Activated CD4-positive, CD25-positive, alpha-beta regulatory T cell treated with anti-CD3 and anti-CD28 coated beads, Interleukin-2, amount 50 U/mL, for 24 hours (primary cell): ENCODE results near the gene PRKN.

Source experiments
- ATAC-seq, 2 donors: fragments of 150-1000 bp; cut with Tn5 transposase; one replicate each; pipeline ENCODE4 v1.10.0; 2021; ENCODE audit warnings: mild to moderate bottlenecking in 1 of 2, moderate library complexity in 1 of 2

PRKN gene

DNA sequence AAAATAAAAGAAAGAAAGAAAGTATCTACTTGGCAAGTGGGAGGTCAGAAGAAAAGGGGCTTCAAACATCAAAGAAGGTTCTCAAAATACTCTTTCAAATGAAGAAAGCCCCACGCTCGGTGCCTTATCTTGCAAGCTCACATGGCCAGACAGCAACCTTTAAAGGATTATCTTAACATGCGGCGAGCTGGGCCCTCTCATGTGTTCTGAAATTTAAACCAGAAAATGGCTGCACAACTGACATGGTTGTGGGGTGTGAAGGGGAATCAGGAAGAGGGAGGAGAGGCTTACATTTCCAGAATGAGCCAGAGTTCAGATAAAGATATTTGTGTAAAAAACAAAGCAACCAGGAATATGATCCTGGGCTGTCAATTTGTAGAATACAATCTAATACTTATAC lies 363.1 kb downstream of the PRKN start:
- ATAC-seq: no peak

DNA sequence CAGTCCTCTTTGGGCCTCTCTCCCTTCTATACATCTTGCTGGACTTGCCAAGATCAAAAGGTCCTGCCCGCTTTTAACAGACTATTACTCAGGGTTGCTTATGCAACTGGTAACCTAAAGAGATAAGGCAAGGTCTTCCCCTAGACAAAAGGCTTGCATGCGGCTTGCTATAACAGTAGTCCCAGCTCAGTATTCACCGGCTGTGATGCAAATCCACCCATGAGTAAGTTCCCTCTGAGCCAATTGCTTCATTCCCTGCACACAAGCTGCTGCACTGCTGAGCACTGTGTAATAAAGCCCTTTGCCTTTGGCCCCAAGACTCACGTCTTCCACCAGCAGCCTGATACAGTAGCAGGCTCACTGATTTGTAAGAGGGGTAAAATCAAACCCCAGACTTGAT lies 363.8 kb downstream of the PRKN start:
- no peak for ATAC-seq

DNA sequence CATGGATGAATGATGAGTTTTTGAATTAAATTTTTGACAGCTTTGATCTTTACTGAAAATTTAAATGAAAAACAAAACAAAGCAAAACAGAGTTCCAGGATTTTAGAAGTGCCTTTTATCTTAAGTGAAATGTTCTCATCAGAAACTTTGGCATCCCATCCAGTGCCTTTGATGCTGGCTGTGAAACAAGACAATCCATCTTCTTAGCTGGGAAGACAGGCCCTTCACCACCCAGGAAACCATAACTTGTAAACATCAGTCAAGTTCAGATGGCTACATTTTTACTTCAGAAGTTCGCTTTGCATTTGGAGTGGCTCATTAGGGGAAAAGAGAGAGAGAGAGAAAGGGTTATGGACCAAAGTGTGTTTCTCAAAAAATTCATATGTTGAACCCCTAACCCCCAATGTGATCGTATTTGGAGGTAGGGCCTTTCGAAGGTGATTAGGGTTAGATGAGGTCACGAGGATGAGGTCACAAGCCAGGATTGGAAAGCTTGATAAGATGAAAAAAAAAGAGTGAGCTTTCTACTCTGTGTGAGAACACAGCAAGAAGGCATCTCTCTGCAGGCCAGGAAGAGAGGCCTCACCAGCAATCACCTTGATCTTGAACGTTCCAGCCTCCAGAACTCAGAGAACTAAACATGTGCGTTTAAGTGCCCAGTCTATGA lies 366.5 kb downstream of the PRKN start:
- ATAC-seq: no peak

DNA sequence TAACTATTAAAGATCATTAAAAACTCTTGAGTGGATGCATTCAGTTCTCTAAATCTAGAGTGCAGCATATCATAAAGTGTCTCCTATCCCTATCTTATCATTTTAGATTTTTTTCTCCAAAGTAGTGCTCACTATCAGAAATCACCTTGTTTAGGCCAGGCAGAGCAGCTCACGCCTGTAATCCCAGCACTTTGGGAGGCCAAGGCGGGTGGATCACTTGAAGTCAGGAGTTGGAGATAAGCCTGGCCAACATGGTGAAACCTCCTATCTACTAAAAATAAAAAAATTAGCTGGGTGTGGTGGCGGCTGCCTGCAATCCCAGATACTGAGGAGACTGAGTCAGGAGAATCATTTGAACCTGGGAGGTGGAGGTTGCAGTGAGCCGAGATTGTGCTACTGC lies 368.9 kb downstream of the PRKN start:
- no peak for ATAC-seq

DNA sequence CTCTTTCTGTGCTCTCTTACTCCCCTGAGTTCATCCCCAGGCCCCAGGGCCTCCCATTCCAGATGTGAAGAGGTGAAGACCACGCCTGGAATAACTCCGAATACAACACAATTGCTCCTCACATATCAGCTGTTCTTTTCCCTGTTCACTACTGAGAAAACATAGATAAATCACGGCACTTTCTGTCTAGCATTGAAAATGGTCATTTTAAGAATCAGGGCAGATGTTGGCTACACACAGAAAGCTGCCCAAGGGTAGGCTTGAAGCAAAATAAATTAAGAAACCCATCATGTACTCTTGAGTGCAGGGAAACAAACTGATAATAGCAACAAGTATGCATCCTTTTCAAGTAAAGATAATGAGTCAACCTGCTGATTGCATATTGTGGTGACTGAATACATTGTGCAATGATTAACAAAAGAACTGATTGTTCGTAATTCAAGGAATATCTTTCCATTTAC lies 382.5 kb downstream of the PRKN start:
- ATAC-seq: no peak

DNA sequence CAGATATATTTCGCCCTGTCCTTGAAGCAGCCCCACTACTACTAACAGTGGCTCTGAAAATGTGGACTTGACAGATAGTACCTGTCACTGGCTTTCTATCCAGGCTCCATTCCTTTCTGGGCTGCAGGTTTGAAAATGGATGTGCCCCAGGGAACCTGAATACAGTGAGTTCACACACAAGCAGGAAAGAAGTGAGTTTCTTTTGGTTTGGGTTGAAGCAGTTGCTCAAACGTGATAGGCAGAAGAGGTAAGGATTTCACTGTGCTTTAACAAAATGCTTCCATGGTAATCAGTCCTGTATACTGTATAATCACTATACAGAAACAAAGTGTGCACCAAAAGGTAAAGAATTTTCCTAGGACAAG lies 382.9 kb downstream of the PRKN start:
- no peak for ATAC-seq

DNA sequence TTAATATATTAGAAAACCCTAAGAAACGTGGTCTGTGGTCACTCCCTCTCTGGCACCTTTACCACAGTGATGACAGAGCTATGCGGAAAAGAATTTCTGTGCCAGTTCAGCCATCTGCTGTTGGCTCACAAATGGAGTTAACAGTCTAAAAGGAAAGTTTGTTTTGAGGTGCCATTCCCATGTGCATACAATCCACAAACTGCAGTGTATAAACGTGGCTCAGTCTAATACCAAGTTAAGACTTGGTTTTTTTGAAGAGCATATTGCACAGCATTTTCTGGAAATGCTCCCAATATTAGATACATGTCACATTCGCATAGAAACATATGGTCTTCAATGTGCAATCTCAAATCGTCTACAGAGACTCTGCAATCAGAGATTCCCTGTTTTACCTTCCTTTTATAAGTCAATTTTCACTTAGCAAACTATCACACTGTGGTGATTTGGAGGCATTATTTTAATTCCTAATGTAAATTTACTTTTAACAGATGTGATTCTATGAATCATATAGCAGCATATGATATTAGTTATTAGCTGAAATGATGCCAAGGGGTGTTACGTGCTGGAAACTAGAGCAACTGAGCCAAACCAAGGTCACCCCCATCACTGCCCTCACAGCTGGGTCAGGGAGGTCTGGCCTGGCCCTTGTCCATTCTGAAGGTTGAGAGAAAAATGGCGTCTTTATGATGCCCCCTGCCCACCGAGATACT lies 383.5 kb downstream of the PRKN start:
- no peak for ATAC-seq

DNA sequence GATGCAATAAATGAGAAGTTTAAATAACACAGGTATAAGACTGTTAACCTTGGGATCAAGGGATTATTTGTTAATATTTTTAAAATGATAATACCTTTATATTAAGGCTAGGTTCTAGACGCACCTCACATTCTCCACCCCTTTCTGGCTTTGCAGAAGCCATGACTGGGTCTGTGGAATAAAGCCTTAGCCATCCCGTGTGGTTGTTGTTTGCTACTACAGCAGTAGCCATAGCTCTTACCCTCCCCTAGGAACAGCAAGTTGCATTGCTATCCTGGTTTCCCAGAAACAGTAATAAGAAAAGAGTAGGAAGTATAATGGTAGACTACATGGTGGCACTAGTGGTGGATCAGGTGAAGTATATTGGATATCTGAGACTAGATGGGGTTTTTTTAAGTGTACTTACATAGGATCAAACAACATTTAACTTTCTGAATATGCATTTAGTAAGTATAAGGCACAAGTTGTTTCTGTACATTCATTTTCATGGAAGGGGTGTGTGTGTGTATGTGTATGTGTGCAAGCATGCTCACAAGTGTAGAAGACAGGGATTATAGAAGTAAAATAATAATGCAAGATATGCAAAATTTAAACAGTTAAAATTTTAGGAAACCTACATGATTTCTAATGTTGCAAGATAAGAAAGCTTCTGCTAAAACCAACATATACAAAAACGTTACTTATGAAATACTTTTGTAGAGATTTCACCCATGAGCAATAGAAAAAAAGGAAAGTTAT lies 384.2 kb downstream of the PRKN start:
- ATAC-seq: no peak

DNA sequence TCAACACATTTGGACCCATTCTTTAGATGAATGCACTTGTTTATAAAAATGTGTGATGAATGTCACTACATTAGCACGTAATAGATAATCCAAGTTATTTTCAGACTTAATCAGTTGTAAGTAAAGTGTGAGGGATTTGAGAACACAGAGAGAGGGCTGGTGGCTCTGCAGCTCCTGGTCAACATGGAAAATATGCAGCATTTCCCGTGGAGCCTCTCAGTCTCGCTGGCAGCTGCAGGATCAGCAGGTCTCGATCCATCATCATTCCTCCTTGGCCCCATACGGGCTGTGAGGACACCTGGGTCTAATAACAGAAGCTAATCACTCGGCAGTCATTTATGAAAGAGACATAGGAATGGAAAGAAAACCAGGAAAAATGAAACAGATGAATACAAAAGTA lies 390.2 kb downstream of the PRKN start:
- no peak for ATAC-seq

DNA sequence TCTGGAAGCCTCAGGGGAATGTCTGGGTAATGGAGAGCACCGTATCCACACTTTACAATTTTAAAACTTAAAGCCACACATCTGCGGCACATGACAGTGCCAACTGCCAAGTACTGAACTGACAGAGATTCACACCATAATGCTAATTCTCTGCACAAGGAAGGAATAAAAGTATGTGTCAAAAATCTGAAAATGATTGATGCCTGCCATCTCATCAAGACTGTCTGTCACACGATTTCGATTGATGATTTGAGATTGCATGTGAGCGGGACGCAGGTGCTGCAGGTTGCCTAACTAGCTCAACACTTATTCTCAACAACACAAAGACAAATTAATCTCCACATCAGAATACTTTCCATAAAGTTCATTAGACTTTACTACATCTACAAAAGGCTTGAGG lies 391.2 kb downstream of the PRKN start:
- no peak for ATAC-seq

DNA sequence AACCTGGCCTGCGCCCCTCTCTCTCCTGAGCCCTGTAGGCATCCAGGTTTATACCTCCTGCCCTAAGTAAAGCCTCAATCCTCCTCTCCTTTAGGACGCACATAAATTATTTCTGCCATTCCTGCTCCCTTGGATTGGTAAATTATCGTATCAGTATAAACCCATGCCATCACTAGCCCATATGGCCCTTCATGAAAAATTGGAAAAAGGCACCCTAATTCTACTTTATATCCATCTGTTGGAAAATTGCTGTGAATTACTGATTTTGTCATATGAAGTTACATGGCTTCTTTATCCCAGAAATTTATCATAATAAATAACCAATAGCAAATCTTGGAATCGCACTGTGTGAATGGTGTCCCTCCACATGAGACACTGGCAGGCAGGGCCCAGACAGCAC lies 395.2 kb downstream of the PRKN start:
- no peak for ATAC-seq

DNA sequence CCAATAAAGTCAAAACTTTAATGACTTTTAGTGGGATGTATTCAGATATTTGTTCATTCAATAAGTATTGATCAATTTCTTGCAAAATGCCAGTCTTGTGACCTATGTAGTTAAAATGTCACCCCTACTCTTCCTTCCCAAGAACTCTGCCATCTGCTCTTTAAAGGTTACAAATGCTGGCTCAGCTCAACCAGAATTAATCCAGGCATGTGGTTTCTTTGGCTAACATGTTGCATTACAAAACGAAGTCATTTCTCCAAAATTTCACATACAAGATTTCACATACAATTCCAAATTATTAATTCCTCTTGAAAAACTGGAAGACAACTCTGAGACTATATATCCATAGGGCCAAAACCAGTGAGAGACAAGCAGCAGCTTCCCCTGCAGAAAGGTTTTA lies 395.7 kb downstream of the PRKN start:
- no peak for ATAC-seq

DNA sequence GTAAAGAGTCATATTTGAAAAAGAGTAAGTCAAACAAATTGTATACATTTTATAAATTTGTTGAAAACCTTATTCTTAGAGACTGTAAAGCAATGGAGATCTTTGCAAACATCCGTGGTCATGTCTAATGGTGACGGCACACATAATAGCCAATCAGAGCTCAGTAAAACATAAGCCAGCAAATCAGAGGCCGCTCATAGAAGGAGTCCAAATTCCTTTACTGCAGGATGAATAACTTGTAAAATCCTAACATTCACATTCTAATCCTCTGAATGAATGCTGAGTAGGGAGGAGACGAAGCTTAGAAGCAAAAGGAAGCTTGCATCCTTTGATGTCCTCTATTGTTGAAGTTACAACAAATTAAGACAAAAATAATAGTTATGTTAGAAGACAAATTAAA lies 401.7 kb downstream of the PRKN start:
- ATAC-seq: no peak

DNA sequence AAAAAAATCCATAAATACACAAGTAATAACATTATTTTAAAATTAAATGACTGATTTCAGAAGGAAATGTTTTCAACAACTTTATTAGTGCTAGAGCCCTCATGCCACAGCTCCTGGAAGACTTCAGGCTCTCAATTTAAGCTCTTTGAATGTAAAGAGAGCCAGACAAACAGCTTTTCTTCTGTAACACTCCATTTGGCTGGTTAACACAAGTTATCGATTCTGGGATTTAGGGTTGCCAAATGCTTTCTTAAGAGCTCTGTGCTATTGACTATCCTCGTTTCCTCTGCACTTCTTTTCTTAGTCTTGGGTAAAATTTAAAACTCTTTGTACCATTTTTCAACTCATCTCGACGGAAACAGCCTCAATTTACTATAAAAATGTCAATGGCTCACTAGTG lies 402.5 kb downstream of the PRKN start:
- ATAC-seq: no peak

DNA sequence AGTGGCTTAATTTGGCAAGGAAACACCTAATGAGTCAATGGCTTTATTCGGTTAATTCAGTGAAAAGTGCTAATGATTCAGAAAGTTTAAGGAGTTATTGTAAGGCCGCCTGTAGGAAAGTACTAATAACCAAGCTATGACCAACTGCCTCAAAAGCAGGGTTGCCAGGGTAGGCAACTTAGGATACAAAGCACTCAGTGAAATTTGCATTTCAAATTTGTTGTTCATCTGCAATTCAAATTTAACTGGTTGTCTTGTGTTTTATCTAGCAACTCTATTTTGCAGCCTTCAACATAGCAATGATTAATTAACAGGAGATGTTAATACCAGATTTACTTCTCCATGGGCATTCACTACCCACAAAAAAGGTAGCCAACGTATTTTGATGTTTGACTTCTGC lies 412.3 kb downstream of the PRKN start:
- no peak for ATAC-seq

DNA sequence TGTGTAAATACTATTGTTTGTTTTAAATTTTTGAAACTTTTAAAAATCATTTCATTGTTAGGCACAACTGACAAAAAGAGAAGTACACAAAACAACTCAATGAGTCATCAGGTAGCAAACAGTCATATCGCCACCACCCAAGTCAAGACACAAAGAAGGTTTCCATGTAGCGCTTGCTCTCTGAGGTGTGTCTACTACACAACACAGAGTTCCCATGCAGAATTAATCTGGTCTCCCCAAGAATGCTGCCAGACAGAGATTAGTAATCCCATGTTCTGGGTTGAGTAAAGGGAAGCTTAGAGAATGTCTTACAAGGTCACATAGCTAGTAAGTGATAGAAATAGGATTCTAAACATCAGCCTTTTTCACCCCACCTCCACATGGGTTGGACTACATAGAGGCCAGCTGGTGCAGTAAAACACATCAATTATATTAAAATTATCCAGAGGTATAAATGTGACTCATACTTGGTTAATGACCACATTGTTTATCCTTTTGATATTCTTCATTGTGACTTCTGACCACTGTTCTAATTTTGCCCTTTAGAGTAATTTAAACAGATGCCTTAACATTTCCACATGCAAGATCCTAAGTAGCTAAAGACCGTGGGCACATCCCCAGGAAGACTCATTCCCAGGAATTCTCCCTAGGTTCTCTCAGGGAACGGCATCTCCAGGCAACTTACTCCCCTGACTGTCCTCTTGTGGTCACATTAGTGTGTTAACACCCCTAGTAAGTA lies 413.5 kb downstream of the PRKN start:
- no peak for ATAC-seq

DNA sequence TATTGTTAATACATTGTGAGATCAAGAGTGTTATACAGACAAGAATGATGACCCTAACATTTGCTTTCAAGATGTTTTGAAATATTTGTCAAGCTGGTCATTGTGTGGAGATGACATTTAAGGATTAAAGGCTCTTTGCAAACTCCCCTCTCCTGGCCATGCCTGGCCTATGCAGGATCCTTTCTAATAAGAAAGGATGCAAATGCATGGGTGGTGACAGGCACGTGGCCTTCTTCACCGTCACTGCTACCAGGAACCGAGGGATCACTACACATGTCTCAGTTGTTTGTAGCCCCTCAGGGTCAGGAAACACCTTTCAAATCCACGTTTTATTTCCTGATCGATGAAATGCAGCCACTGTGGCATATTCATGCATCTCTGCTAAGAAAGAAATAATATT lies 419.7 kb downstream of the PRKN start:
- ATAC-seq: no peak

DNA sequence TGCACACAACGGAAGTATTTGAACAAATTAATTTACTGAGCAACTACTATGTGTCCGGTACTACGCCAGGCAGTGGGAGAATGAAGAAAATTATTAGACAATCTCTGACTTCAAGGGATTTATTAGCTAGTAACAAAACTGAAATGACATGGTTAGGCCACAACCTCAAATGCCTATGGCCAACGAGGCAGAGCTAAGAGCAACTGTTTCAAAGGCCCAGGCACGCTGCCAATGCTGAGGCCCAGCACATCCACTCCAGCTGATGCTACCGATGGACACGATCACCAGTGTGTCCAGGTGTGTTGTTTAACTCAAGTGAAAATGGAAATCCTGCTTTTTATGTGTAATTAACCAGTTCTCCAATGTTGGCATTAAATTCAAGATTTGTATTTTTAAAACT lies 420.9 kb downstream of the PRKN start:
- ATAC-seq: no peak

DNA sequence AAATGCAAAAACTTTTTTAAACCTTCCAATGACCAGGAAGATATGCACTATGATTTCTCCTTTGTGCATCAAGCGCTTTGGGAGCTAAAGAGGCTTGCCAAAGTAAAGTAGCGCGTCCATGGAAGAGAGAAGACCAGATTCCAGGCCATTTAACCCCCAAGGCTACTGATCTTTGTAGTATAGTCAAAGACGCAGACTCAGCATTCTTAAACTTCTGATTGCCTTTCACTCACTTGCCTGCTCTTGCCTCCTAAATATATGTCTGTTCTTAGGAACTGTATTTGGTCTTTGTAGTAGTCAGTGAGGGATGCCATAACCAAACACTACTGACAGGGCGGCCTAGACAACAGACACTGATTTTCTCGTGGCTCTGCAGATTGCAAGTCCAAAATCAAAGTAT lies 426.4 kb downstream of the PRKN start:
- no peak for ATAC-seq

DNA sequence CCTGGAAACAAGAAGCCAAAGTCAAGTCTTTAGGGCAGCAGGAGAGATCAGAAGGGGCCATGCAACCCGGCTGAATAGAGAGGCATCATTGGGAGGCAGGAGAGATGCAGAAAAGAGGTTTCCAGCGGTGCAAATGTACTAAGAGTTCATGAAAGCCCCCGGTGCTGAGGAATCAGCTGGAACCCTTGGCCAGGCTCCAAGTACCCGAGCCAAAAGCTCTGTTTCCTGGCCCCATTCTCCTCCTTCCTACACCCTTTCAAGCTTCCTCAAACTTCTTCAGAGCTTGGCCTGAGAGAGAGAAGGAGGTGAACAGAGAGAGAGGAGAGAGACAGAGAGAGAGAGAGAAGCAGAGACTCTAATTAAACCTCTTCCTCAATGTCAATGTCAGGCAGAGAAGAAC lies 433.5 kb downstream of the PRKN start:
- no peak for ATAC-seq

DNA sequence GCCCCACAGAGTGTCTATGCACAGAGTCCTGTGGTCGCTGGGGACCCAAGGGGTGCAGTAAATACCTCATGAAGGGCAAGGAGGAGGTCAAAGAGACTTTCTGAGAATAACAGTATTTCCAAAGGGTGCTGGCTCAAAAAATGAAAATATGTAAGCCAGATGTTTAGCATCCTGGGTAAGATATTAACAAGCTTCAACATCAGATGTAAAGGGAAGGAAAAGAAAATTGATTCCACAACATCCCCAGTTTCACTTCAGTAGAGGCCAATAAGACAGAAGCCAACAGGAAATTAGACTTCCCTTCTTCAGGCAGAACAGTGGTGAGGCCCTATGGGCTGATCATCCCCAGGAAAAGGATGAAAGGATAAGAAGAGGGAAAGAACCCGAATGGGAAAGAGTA lies 434.7 kb downstream of the PRKN start:
- no peak for ATAC-seq

DNA sequence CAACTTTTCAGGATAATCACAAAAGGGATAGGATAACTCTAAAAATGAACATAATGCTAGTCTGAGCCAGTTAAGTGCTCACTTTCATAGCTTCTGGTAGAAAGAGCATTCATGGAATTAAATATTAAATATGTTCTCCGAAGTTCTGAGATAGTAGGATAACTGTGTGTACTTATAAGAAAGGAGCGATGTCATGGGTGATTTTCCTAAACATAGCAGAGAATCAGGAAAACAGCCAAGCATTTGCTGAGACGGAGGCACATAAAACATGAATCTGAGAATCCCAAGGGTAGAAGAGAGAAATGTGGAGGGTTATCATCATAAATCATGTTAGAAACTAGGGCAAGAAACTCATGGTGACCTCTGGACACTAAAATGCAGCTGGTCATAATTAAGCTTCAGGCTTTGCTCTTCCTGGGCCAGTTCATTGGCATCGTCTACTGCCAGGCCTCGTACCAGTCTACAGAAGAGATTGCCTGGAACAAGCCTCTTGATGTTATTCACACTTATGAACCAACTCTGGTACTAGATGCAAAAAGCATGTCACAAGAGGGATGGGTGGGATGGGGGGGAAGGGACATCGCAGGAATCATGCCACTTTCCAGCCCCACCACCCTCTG lies 436.6 kb downstream of the PRKN start:
- no peak for ATAC-seq

DNA sequence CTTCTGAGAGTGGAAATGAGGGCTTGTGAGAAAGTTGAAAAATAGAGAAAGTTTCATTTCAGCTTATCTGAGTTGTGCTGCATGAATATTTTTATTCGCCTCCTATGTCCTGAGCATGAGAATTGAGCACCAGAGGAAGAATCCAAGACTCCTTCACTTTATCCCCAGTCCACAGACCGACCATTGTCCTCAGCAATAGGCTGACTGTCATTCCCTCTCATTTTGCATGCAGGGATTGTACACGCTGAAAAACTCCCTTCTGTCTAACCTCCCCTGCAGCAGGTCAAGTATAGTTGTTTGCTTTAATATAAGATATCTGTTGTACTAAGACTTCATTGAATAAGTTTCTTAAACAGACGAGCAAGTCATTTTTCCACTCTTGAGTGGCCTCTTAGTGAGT lies 437.6 kb downstream of the PRKN start:
- no peak for ATAC-seq
